Mesenchymal stem cell (in vitro differentiated cells and primary cell): ENCODE results near the gene AHRR.

Experiments
- DNase-seq: peaks from one replicate; pipeline ENCODE4 v3.0.0-alpha.2; 2013
- H2AFZ ChIP-seq: one replicate; pipeline ENCODE4 v1.6.1; 2013; ENCODE audit warnings: low read depth, mild to moderate bottlenecking, control low read depth, inconsistent platforms, low read length, moderate library complexity
- H2AK5ac ChIP-seq: 2 replicates; pipeline ENCODE4 v1.6.1; 2013; ENCODE audit warnings: low read length, moderate library complexity, mild to moderate bottlenecking, inconsistent platforms; ENCODE audit not compliant: severe bottlenecking
- H2BK120ac ChIP-seq: one replicate; pipeline ENCODE4 v1.6.1; 2013; ENCODE audit warnings: low read depth, mild to moderate bottlenecking, inconsistent platforms, low read length, moderate library complexity
- H2BK12ac ChIP-seq, 2 experiments: one replicate each; pipeline ENCODE4 v1.6.1; 2013; ENCODE audit warnings: inconsistent platforms in 2 of 2, low read length in 2 of 2, mild to moderate bottlenecking in 2 of 2, moderate library complexity in 2 of 2, control low read depth in 1 of 2
- H2BK15ac ChIP-seq: one replicate; pipeline ENCODE4 v1.6.1; 2013; ENCODE audit warnings: mild to moderate bottlenecking, low read depth, inconsistent platforms; ENCODE audit not compliant: poor library complexity, severe bottlenecking
- H2BK5ac ChIP-seq: 2 replicates; pipeline ENCODE4 v1.6.1; 2013; ENCODE audit warnings: low read depth, mild to moderate bottlenecking, low read length, control low read depth, inconsistent platforms; ENCODE audit not compliant: poor library complexity, severe bottlenecking
- H3K14ac ChIP-seq, 2 experiments: one replicate each; pipeline ENCODE4 v1.6.1; 2013; ENCODE audit warnings: inconsistent platforms in 2 of 2, low read length in 2 of 2, control low read depth in 1 of 2, mild to moderate bottlenecking in 1 of 2, moderate library complexity in 1 of 2
- H3K18ac ChIP-seq, 2 experiments: one replicate each; pipeline ENCODE4 v1.6.1; 2013; ENCODE audit warnings: inconsistent platforms in 2 of 2, low read length in 2 of 2, control low read depth in 1 of 2, low read depth in 1 of 2, mild to moderate bottlenecking in 1 of 2
- H3K23ac ChIP-seq, 2 experiments: one replicate each; pipeline ENCODE4 v1.6.1; 2013; ENCODE audit warnings: inconsistent platforms in 2 of 2, low read length in 2 of 2, mild to moderate bottlenecking in 2 of 2, moderate library complexity in 2 of 2, control low read depth in 1 of 2
- H3K27ac ChIP-seq: 2 replicates; pipeline ENCODE4 v1.5.1; 2013; ENCODE audit warnings: mild to moderate bottlenecking, moderate library complexity, low read length, control low read depth, inconsistent platforms; ENCODE audit not compliant: poor library complexity, severe bottlenecking
- H3K27me3 ChIP-seq, 2 experiments: 2 replicates each; pipeline versions ENCODE4 v1.6.1 to v1.7.0; 2013; ENCODE audit warnings: low read length in 2 of 2, mild to moderate bottlenecking in 2 of 2, moderate library complexity in 2 of 2, control low read depth in 1 of 2, inconsistent platforms in 1 of 2; ENCODE audit not compliant: control insufficient read depth in 1 of 2, insufficient read depth in 1 of 2
- H3K36me3 ChIP-seq, 2 experiments: 2 replicates each; pipeline versions ENCODE4 v1.6.1 to v1.7.0; 2013; ENCODE audit warnings: low read length in 2 of 2, control low read depth in 1 of 2, inconsistent platforms in 1 of 2, low read depth in 1 of 2, mild to moderate bottlenecking in 1 of 2; ENCODE audit not compliant: insufficient read depth in 2 of 2, control insufficient read depth in 1 of 2
- H3K4ac ChIP-seq, 2 experiments: one replicate each; pipeline ENCODE4 v1.6.1; 2013; ENCODE audit warnings: inconsistent platforms in 2 of 2, low read length in 2 of 2, mild to moderate bottlenecking in 2 of 2, moderate library complexity in 2 of 2, control low read depth in 1 of 2, low read depth in 1 of 2
- H3K4me1 ChIP-seq: 2 replicates; pipeline ENCODE4 v1.6.1; 2013; ENCODE audit warnings: low read depth, low read length, control low read depth; ENCODE audit not compliant: control insufficient read depth, insufficient read depth
- H3K4me2 ChIP-seq: 2 replicates; pipeline ENCODE4 v1.6.1; 2013; ENCODE audit warnings: low read length, mild to moderate bottlenecking, inconsistent platforms; ENCODE audit not compliant: poor library complexity, severe bottlenecking
- H3K4me3 ChIP-seq, 2 experiments: 2 replicates each; pipeline versions ENCODE4 v1.5.1 to v1.7.0; 2013; ENCODE audit warnings: low read length in 2 of 2, mild to moderate bottlenecking in 2 of 2, control low read depth in 1 of 2, low read depth in 1 of 2; ENCODE audit not compliant: insufficient read depth in 1 of 2
- H3K79me1 ChIP-seq: replicated peaks from 2 replicates; pipeline ENCODE4 v1.6.1; 2013; ENCODE audit warnings: mild to moderate bottlenecking, control low read depth, low read length, inconsistent platforms; ENCODE audit not compliant: poor library complexity, severe bottlenecking
- H3K9ac ChIP-seq: 2 replicates; pipeline ENCODE4 v1.7.0; 2013; ENCODE audit warnings: mild to moderate bottlenecking, low read length, moderate library complexity
- H3K9me3 ChIP-seq: 2 replicates; pipeline ENCODE4 v1.7.0; 2013; ENCODE audit warnings: mild to moderate bottlenecking, low read length; ENCODE audit not compliant: control insufficient read depth
- H4K8ac ChIP-seq: one replicate; pipeline ENCODE4 v1.6.1; 2013; ENCODE audit warnings: inconsistent platforms, mild to moderate bottlenecking, low read length, moderate library complexity
- H4K91ac ChIP-seq: one replicate; pipeline ENCODE4 v1.6.1; 2013; ENCODE audit warnings: mild to moderate bottlenecking, low read length, inconsistent platforms
- WGBS: methylation state at CpG from one replicate; pipeline ENCODE4 v1.1.7; 2013; ENCODE audit warnings: mixed read lengths; 5-methylcytosine and 5-hydroxymethylcytosine counted together

AHRR gene

GRCh38 chr5:469752-470483, 148.4 kb downstream of the AHRR start:
- Histone ChIP-seq H2BK5ac (no peak overlapping the region), H3K27ac (no peak overlapping the region), H3K18ac (no peak overlapping the region), H3K4ac (no peak overlapping the region), H4K91ac (no peak overlapping the region), H2BK120ac (no peak overlapping the region), H3K4me2 (no peak overlapping the region), H3K27me3 (peaks cover under 1 to 2% of the 10 kb centered on the region in 2 experiments), H3K23ac (no peak overlapping the region), H2AFZ (no peak overlapping the region), H3K4me3 (no peak overlapping the region), H3K14ac (no peak overlapping the region), H3K9me3 (no peaks in the 10 kb centered on the region), H2AK5ac (no peak overlapping the region), H4K8ac (no peak overlapping the region), H2BK15ac (no peak overlapping the region), H3K9ac (no peak overlapping the region), H3K4me1 (peaks cover 20% of the 10 kb centered on the region), H3K36me3 (peaks cover 43 to 49% of the 10 kb centered on the region in 2 experiments), H3K79me1 (peaks cover 20% of the 10 kb centered on the region), H2BK12ac (no peak overlapping the region)
- 95% methylated on average over 18 of the region's 19 CpGs for WGBS
- DNase-seq, result no peak

GRCh38 chr5:470961-471749, 149.6 kb downstream of the AHRR start:
- H2AK5ac ChIP-seq, result no peak overlapping the region
- peaks cover 27% of the 10 kb centered on the region for H3K79me1 ChIP-seq
- no peak overlapping the region for H3K9ac ChIP-seq
- WGBS, result 94% methylated on average over 31 of the region's 31 CpGs
- H3K27me3 ChIP-seq, result peaks cover 13 to 14% of the 10 kb centered on the region in 2 experiments
- no peak overlapping the region for H3K18ac ChIP-seq
- H4K8ac ChIP-seq, result peak overlapping the region; percentile 22
- no peak overlapping the region for H3K4me2 ChIP-seq
- H2AFZ ChIP-seq, result no peak overlapping the region
- H3K36me3 ChIP-seq, result peaks cover 31 to 38% of the 10 kb centered on the region in 2 experiments
- no peak overlapping the region for H3K14ac ChIP-seq
- peak overlapping the region in 1 of 2 experiments; percentile 86 for H3K4me3 ChIP-seq
- H2BK5ac ChIP-seq, result no peak overlapping the region
- H3K9me3 ChIP-seq, result no peaks in the 10 kb centered on the region
- H3K23ac ChIP-seq, result no peak overlapping the region
- no peak overlapping the region for H2BK15ac ChIP-seq
- no peak overlapping the region for H3K27ac ChIP-seq
- no peak overlapping the region for H2BK120ac ChIP-seq
- no peak overlapping the region for H3K4ac ChIP-seq
- H3K4me1 ChIP-seq, result peaks cover 31% of the 10 kb centered on the region
- peak; percentile 6 for DNase-seq
- no peak overlapping the region for H4K91ac ChIP-seq
- no peak overlapping the region for H2BK12ac ChIP-seq

DNA sequence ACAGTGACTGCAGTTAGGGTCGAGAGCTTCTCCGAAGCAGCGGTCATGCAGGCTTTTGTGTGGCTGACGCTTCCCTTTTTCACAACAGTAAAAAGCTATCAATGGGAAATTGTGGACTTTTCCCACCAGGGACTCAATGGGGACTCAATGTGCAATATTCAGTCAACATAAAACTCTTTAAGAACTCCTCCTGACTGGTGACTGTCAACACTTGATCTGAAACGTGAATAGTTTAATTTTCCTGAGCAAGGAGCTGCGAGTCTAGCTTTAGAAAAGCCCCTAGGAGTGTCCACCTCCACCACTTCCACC, 150.2 kb downstream of the AHRR start:
- no peak overlapping the region for H4K8ac ChIP-seq

DNA sequence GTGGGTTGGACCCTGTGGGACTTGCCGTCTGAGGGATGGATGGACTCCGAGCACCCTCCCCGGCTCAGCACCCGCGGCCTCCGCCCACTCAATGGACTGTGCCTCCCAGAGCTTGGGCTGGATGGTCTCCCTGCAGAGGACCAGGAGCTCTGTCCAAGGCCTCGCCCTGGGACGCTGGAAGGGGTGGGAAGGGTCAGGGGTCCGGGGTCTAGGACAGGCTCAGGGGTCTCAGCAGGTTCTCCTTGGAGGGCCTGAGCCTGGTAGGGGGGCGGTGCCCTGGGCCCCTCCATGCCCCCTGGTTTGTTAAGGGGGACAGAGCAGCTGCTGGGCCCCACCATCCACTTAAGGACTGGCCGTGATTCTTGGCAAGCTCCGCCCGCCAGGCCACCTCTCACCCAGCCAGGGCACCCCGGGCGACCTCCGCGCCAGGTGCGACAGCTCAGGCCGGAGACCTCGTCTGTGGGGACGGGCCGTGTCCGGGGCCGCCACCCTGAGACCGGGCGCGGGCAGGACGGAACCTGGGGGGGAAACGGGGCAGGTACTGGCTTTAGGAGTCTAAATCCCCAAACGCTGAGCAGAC, 150.7 kb downstream of the AHRR start:
- WGBS, result 35% methylated on average over 30 of the region's 30 CpGs
- Histone ChIP-seq H3K36me3 (peaks cover 28 to 31% of the 10 kb centered on the region in 2 experiments), H3K23ac (no peak overlapping the region)

More for the DNA sequence above, 150.2 kb downstream of the AHRR start:
- Histone ChIP-seq H3K23ac (no peak overlapping the region), H2AFZ (no peak overlapping the region), H3K4ac (no peak overlapping the region), H3K36me3 (peaks cover 31 to 32% of the 10 kb centered on the region in 2 experiments), H3K4me2 (peak overlapping the region; percentile 85), H3K18ac (no peak overlapping the region), H2BK12ac (no peak overlapping the region), H3K9ac (peak overlapping the region; percentile 90), H2BK15ac (no peak overlapping the region), H3K79me1 (peaks cover 29% of the 10 kb centered on the region), H3K4me3 (peak overlapping the region in 1 of 2 experiments; percentile 86), H3K9me3 (no peaks in the 10 kb centered on the region), H3K14ac (no peak overlapping the region), H4K91ac (no peak overlapping the region), H3K27ac (no peak overlapping the region), H2AK5ac (no peak overlapping the region), H3K4me1 (peaks cover 31% of the 10 kb centered on the region), H2BK120ac (no peak overlapping the region), H3K27me3 (peaks cover 14 to 20% of the 10 kb centered on the region in 2 experiments), H2BK5ac (no peak overlapping the region)
- WGBS, result 95% methylated on average over 6 of the region's 6 CpGs
- DNase-seq, result no peak

More for the DNA sequence above, 150.7 kb downstream of the AHRR start:
- H3K4me2 ChIP-seq, result peak overlapping the region; percentile 85
- no peak overlapping the region for H2BK12ac ChIP-seq
- peak overlapping the region; percentile 86 for H4K91ac ChIP-seq
- H3K27ac ChIP-seq, result no peak overlapping the region
- H2AFZ ChIP-seq, result no peak overlapping the region
- H2BK5ac ChIP-seq, result no peak overlapping the region
- peaks cover 14 to 24% of the 10 kb centered on the region in 2 experiments for H3K27me3 ChIP-seq
- H4K8ac ChIP-seq, result peak overlapping the region; percentile 99
- no peak overlapping the region for H2AK5ac ChIP-seq
- H3K4me1 ChIP-seq, result peaks cover 31% of the 10 kb centered on the region
- peak; percentile 13 for DNase-seq
- H3K79me1 ChIP-seq, result peaks cover 29% of the 10 kb centered on the region
- no peaks in the 10 kb centered on the region for H3K9me3 ChIP-seq
- H3K4me3 ChIP-seq, result peak overlapping the region; percentile 65 to 86
- peak overlapping the region; percentile 62 for H2BK15ac ChIP-seq
- H3K18ac ChIP-seq, result peak overlapping the region; percentile 95 to 97
- H2BK120ac ChIP-seq, result peak overlapping the region; percentile 78
- H3K4ac ChIP-seq, result peak overlapping the region in 1 of 2 experiments; percentile 75
- H3K9ac ChIP-seq, result peak overlapping the region; percentile 90
- peak overlapping the region in 1 of 2 experiments; percentile 86 for H3K14ac ChIP-seq
